Activated T-helper 1 cell treated with anti-CD3 and anti-CD28 coated beads, Interleukin-2, amount 50 U/mL, for 16 hours (primary cell): ENCODE measurements around the gene GJB4.
"Not testable (repeated sequence)": the region's sequence is repeated elsewhere in the genome, so short reads cannot be mapped to it uniquely, and the experiment has no call there.

Source experiments
- DNase-seq, 2 donors: peaks; one replicate each; pipeline ENCODE4 v3.0.0-alpha.2; 2020; ENCODE audit warnings: low read depth in 1 of 2, low spot score in 1 of 2

The GJB4 gene

DNA sequence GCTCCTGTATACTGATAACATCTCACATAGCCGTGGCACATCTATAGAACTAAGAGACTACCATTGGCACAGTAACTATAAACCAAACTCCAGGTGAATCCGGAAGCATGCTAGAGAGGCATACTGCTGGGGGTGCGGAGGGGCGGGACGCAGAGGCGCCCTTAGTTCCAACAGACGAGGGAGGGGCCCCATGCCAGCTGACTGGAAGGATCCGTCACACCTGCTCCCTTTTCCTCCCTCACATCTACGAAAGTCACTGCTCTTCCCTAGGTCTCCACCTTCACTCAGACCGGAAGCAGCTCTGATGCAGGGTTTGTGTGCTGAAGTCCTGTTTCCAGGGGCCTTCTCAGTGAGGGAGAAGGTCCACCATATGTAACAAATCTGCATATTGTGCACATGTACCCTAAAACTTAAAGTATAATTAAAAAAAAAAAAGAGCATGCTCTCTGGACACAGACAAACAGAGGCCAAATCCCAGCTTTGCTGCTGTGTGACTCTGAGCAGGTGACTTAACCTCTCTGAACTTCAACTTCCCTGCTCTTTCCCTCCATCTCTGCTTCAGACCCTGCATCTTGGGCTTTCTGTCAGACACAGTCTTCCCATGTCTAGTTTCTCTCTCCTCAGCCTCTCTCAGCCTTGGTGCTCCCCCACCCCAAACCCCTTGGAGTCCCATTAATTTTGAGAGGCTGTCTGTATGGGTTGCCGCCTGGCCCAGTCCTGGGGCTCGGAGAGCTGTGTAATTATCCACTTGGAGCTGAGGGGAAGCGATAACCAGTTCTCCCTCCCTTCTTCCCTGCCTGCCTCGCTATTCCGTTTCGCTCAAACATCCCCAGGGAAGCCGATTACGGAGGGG is 12.5 kb upstream of the GJB4 start:
- DNase-seq, result no peak

DNA sequence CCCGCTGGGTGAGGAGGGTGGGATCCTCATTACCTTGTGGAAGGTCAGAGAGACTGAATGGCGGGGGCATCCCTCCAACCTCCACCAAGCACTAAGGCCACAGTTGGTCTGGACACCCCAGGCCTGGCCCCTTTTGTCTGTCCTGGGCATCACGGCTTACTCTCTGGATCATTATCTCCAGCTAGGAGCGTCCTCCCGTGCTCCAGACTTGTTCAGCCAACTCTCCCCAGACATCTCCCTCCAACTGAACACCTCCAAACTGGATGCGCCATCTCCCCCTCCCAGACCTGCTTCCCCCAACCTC is 11.9 kb upstream of the GJB4 start:
- DNase-seq, result no peak

DNA sequence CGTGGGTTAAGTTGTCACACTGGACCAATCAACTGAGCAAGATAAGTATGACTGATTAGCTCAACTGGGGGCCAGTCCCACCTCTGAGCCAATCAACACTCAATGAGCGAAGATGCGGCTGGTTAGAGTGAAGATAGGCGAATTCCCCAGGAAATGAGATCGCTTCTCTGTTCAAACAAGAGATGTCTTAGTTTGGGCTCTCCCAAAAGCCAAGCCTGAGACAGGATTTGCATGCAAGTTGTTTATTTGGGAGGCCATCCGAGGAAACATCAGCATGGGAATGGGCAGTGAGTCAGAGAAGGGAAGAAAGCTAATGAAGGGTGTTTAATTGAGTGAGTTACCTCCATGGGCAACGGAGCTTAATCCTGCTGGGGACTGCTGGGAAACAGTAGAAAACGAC is 9.5 kb upstream of the GJB4 start:
- no peak for DNase-seq

DNA sequence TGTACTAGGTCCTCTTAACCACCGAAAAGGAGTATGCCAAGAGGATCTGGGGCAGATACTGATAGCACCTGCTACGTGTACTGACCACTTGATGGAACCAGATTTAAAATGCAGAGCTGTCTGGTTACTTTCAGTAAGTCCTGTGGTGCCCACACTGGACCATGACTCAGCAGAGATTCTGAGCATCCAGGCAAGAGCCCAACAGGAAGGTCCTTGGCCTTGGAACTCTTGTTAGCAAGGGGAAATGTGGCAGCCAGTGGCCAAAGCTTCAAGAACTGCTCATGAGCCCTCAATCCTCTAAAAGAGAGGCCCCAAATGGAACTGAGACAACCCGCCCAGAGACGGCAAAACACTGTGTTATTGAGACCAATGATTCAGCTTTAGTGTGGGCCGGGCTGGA is 8.9 kb upstream of the GJB4 start:
- DNase-seq, result no peak

DNA sequence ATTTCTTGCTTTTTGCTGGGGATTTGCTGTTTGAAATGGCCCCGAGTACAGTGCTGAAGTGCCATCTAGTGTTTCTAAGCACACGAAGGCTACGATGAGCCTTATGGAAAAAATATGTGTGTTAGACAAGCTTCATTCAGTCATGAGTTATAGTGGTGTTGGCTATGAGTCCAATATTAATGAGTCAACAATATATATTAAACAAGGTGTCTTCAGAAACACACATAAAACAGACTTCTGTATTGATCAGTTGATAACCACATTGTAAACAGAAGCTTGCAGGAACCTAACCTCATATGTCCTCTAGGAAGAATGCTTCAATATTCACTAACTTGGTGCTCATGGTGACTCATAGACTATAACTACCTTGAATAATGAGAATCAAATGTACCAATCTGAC is 6.4 kb upstream of the GJB4 start:
- no peak for DNase-seq

DNA sequence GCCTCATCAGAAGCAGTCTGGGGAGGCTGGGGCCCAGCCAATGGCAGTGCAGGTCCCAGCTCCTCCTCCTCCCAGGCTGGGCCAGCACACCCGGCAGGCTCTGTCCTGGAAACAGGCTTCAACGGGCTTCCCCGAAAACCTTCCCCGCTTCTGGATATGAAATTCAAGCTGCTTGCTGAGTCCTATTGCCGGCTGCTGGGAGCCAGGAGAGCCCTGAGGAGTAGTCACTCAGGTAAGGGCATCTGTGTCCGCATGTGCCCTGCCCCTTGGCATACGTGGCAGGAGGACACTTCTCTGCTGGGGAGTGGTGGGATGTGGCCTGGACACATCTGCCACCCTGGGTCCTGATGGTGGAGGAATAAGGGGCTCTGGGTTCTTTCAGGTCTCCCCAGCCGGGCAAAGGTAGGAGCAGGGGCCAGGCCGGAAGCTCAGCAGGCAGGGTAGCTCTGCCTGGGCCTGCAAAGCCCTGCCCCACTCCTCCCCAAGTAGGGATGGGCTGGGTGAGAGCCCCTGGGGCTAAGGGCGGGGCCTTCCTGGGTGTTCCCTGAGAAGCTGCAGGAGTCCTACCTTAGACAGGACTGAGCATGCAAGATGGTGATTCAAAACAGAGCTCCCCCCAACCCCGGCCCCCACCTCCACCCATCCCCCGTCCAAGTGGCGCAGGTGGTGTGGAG is 4.4 kb upstream of the GJB4 start, which contains the start of gene GJB5:
GJB5 (plus strand) TSS at position 84 of the 674 bp plus-strand sequence. CDS start 2,284 bp downstream, outside the sequence.
- DNase-seq, result no peak

DNA sequence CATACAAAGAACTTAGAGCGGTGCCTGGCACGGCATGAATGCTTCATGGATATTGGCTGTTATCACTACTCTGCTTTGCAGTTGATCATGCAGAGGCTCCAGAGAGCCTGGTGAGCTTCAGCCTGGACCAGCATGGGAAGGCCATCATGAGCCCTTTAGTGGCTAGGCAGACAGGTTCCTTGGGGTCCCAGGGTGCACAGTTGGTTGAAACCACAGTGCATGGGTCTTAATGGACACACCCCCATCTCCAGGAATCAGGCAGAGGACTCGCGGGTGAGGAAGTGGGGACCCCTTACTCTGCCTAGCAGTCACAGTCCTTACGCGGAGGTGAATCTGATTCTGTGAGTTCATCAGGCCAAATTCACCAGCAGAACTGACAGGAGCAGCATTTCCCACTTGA is 3.6 kb upstream of the GJB4 start:
- no peak for DNase-seq

DNA sequence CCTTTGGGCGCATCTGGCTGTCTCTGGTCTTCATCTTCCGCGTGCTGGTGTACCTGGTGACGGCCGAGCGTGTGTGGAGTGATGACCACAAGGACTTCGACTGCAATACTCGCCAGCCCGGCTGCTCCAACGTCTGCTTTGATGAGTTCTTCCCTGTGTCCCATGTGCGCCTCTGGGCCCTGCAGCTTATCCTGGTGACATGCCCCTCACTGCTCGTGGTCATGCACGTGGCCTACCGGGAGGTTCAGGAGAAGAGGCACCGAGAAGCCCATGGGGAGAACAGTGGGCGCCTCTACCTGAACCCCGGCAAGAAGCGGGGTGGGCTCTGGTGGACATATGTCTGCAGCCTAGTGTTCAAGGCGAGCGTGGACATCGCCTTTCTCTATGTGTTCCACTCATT is 2.2 kb upstream of the GJB4 start:
- no peak for DNase-seq

DNA sequence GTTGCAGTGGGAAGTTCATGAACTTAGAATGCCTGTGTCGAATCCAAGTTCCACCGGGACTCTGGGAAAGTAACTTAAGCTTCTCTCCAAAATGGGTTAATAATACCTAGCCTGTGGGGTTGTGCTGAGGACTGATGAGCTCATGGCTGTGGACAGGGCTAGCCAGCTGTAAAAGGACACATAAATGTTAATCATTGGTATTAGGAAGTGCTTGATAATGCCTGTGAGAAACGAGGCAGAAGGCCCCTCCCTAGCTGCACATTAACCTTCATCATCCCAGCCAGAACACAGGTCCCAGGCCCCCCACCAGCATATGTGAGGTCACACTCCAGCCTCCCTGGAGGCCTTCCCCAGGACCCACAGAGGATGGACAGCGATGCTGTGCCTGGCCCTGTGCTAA is 789 bp upstream of the GJB4 start:
- no peak for DNase-seq

DNA sequence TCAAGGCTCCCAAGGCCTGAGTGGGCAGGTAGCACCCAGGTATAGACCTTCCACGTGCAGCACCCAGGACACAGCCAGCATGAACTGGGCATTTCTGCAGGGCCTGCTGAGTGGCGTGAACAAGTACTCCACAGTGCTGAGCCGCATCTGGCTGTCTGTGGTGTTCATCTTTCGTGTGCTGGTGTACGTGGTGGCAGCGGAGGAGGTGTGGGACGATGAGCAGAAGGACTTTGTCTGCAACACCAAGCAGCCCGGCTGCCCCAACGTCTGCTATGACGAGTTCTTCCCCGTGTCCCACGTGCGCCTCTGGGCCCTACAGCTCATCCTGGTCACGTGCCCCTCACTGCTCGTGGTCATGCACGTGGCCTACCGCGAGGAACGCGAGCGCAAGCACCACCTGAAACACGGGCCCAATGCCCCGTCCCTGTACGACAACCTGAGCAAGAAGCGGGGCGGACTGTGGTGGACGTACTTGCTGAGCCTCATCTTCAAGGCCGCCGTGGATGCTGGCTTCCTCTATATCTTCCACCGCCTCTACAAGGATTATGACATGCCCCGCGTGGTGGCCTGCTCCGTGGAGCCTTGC is 1.7 kb downstream of the GJB4 start:
- no peak for DNase-seq

DNA sequence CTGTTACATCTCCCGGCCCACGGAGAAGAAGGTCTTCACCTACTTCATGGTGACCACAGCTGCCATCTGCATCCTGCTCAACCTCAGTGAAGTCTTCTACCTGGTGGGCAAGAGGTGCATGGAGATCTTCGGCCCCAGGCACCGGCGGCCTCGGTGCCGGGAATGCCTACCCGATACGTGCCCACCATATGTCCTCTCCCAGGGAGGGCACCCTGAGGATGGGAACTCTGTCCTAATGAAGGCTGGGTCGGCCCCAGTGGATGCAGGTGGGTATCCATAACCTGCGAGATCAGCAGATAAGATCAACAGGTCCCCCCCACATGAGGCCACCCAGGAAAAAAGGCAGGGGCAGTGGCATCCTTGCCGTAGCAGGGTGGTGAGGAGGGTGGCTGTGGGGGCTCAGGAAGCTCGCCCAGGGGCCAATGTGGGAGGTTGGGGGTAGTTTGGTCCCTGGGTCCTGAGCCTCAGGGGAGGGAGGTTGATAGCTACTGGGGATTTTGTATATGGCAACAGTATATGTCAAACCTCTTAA is 2.3 kb downstream of the GJB4 start:
- no peak for DNase-seq

DNA sequence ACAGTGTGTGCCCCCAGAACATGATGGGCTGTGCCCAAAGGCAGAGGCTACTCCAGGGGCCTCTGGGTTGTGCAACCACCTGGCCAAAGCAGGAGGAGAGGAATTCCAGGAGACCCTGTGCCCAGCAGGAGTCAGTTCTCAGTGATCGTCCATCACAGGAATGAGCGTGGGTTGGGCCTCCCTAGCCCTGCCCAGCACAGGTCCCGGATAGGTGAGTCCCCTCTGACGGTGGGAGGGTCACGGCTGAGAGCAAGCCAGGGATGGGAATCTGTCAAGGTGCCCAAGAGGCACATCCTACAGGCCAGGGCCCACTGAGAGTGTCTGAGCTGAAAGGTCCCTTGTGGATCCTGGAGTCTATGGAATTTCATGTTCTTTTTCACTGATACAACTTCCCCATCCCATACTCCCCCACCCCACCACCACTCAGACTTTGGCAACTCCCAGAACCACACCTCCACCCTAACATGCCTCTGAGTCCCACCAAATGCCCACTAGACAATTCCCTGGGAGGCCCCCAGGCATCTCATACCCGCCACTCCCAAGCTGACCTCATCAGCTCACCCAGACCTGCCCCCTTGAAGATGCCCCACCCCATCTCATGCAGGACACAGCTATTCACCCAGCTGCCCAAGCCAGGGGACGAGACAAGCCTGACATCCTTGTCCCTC is 3.1 kb downstream of the GJB4 start:
- DNase-seq, result no peak

DNA sequence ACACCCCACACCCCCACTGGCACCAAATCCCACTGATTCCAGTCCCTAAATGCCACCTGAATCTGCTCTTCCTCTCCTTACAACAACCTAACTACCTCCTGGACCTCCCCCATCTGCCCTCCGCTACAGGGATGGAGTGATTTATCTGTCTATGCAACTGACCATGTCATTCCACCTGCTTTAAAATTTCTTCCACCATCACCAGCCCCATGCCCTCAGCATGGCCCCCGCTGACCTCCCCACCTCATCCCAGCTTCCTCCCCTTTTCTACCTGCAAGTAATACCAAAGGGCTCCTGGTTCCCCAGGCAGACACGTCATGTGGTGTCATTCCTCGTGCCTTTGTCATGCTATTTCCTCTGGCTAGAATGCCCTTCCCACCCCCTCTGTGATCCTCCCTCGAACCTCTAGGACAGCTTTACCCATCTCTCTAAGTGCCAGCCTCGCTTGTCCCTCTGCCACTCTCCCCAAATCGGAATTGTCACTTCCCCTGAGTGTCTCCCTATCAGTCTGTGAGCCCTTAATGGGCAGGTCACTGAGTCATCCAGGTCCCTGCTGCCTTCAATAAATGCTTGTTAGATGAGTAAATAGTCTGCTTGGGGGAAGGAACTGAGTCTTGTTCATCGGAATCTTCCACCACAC is 3.7 kb downstream of the GJB4 start:
- DNase-seq, result no peak

DNA sequence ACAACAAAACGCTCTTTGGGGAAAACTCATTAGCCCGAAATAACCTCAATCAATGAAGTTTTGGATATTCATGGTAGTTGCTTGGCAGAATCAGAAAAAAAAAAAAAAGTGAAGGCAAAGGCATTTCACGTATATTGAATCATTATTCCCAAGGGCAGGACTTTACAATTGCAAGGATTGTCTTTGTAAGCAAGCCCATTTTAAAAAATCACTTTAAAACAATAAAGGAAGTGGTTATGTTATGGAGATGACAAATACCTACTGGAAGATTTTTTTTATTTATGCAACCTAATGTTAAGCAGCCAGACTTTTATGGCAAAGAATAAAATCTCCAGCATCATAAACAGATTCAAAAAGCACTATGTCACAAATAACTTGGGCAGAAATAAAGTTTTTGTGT is 9.3 kb downstream of the GJB4 start:
- no peak for DNase-seq

DNA sequence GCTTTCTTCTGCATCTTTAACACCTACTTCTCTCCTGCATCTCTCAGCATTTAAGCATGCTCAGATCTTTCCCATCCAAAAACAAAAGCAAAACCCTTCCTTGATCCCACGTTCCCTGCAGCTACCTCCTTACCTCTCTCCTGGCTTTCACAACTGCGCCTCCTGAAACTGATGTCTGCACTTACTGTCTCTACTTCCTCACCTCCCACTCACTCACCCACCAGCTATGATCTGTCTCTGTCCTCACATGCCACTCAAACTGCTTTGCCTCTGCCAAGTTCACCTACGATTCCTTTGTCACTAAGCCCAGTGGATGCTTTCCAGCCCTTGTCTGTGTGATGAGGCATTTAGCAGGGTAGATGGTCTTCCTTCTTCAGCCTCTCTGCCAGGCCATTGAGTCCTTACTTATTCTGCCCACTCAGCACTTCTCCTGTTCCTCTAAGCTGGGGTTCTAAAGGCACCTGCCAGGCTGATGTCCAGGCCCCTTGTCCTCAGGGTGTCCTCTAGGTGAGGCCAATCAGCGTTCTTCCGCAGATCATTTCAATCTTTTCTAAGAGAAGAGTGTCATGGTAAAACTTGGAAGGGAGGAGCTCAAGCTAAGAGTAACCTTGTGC is 11.5 kb downstream of the GJB4 start:
- no peak for DNase-seq

DNA sequence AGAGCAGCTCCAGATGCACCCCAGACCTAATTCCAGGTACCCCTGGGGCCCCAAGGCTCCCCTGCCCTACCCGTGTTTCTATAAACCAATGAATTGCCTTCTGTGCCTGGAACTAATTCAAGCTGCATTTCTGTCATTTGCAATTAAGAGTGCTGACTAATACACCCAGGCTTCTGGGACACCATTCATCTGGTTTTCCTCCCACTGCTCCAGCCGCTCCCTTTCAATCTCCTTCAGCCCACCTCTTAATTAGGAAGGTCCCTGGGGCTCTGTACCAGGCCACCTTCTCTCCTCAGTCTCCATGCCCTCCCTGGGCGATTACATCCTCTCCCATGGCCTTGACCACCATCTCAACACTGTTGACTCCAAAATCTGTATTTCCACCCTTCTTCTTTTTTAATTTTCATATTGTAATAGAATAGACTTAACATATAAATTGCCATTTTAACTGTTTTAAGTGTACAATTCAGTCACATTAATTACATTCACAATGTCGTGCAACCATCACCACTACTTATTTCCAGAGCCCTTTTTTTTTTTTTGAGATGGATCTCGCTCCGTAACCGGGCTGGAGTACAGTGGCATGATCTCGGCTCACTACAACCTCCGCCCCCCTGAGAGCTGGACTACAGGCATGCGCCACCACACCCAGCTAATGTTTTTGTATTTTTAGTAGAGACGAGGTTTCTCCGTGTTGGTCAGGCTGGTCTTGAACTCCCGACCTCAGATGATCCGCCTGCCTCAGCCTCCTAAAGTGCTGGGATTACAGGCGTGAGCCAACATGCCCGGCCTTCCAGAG is 12.2 kb downstream of the GJB4 start:
- DNase-seq, result no peak

DNA sequence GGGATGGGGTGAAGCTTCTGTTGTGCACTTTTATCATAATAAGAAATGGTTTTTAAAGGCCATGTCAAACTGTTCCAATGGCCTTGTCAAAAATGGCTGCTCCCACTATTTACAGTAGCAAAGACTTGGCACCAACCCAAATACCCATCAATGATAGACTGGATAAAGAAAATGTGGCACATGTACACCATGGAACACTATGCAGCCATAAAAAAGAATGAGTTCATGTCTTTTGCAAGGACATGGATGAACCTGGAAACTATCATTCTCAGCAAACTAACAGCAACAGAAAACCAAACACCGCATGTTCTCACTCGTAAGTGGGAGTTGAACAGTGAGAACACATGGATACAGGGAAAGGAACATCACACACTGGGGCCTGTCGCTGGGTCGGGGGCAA is 13.6 kb downstream of the GJB4 start:
- not testable (repeated sequence) for DNase-seq

DNA sequence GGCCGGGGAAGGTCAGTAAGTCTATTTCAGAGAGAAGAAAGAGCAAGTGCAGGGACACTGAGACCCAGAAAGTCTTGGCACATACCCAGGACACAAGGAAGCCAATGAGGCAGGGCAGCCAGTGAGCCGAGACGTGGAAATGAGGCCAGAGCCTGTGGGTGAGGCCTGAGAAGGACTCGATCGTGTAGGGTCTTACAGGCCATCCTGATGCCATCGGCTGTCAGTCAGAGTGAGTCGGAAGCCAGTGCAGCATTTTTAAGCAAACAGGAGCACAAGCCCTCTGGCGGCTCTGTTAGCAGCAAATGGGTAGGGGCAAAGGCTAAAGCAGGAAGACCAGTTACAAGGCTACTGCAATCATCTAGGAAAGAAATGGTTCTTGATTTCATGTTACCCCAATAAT is 15.4 kb downstream of the GJB4 start:
- no peak for DNase-seq

DNA sequence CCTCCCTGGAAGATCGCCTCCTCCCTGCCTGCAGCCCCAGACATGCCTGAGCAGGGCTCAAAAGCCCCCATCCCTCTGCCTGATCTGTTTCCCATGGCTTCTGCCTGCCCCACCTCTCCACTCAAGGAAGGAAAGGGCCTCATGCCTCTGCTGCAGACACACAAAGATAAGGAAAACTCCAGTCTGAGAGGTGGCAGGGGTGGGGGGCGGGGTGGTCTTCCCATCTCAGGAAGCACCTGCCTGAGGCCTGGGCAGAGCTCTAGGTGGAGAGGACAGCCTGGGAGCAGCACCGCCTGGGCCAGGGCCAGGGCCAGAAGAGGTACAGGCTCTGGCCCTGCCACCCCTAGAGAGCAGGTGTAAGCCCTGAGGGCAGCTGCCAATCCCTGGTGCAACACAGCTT is 17.4 kb downstream of the GJB4 start:
- DNase-seq, result no peak
